Limb (tissue), 2 donors: ENCODE results near the gene PACSIN2.

ENCODE experiments used
- DNase-seq, 2 donors: peaks; one replicate each; pipeline ENCODE4 v3.0.0-alpha.2; 2016; ENCODE audit errors: extremely low spot score in 2 of 2

Gene PACSIN2

GRCh38 chr22:42885446-42885845, 129.5 kb downstream of the PACSIN2 start:
- DNase-seq = no peak

- DNase-seq = no peak
These were observed 130.2 kb downstream of the PACSIN2 start for GRCh38 chr22:42884616-42885375.

DNA sequence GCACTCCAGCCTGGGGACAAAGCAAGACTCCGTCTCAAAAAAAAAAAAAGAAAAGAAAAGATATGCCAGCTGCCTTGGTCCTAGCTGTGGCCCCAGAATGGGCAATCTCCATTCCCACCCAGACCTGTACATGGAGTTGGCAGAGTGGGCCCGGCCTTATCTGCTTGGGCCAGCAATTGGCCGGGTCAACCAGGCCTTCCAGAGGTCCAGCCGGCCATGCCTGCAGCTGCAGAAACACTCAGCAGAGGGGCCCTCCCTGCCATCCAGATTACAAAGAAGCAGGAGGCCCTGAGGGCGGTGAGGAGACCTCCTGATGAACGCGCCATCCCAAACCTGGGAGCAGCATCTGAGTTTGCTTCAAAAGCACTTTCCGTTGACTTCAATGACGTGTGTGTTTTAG, 131.0 kb downstream of the PACSIN2 start:
- DNase-seq = no peak

DNA sequence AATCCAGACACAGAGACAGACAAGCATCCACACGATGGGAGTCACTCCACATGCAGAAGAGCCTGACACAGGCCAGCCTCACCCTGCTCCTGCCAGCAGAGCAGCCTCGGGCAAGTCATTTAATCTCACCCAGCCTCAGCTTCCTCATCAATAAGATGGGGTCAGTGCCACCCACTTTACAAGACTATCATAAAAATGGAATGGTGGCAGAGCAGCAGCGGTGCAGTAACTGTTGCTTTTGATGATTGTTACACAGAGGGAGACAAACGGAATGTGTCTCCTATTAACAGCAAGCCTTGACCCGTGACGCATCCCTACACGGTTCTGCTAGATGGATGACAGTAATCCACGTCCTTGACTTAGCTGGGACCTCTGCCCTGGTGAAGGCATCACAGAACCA, 131.8 kb downstream of the PACSIN2 start:
- DNase-seq = no peak

- no peak for DNase-seq
These were observed 132.8 kb downstream of the PACSIN2 start for GRCh38 chr22:42881982-42882656.

- no peak for DNase-seq
These were observed 133.7 kb downstream of the PACSIN2 start for GRCh38 chr22:42881298-42881697.

GRCh38 chr22:42880815-42881214, 134.1 kb downstream of the PACSIN2 start:
- DNase-seq = no peak

DNA sequence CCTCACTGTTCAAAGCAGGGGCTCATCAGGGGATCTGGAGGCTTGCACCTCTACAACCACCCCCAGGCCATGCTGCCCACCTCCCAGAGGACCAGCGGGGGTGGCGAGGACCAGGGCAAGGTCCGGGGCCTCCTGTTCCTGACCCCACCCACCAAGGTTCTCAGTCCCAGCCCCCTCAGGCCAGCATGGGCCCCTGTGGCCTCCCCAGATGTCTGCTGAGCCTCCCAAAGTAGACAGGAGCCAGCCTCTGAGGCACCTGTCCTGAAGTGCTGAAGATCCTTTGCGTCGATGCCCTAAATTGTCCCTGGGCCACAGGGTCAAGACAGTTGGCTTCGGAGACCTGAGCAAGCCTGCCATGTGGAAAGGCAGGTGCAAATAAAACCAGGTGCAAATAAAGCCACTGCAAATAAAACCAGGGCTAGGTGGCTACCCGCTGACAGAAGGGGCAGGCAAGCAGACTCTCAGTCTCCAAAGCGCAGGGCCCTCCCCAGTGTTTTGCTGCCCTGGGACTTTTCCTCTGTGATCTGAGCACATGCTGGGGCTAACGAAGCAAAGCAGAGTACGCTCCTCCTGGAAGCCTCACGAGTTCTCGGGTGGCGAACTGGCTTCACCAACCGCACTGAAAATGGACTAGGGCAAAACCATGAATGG, 135.5 kb downstream of the PACSIN2 start:
- DNase-seq = no peak

GRCh38 chr22:42878561-42879305, 136.2 kb downstream of the PACSIN2 start:
- DNase-seq = no peak

DNA sequence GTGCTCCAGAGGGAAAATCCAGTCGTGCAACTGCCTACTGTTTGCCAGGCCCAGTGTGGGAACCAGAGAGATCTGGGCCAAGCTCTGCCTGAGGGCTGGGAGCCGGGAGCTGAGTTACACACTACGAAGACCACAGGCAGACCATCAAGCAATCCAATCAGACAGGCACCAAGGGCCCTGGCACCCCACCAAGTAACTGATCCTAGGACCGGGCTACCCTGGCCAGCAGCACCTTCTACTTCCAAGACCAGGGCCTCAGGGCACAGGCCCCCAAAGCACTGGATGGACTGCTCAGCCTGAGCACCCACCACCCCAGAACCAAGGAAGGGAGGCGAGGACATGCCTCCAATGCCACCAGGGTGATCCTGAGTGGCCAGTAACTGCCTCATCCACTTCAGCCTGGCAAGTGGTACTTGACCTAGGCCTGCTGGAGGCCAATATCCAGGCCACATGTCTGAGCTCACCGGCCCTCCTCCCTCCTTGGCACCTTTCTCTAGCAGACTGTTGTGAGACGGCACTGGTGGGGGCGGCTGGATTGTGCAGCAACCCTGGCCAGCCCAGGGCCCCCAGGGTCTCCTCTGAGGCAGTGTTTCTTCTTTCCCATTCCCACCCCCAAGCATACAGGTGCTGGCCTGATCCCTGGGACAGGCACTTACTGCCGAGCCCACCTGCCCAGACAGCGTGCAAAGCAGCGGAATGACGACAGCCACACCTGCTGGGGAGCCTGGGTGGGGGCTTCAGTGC, 137.2 kb downstream of the PACSIN2 start:
- no peak for DNase-seq

DNA sequence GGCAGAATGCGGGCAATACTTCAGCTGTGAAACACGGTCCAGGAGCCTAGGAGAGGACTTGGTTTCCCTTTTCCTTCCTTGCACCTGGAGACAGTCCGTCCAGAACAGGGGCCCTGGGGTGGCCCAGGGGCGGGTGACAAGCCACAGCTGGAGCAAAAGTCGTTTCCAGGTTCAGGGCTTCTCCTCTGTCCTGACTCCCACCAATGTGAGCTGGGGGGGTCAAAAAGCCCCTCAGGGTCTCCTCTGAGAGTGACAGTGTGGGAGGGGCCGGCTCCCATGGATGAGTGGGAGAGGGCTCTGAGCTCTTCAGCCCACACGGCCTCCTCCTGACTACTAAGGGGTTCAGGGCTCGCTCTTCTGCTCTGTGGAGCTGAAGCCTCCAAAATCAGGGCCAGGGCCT, 137.8 kb downstream of the PACSIN2 start:
- no peak for DNase-seq

GRCh38 chr22:42876041-42876440, 138.9 kb downstream of the PACSIN2 start:
- no peak for DNase-seq

- no peak for DNase-seq
These were observed 140.9 kb downstream of the PACSIN2 start for GRCh38 chr22:42874010-42874409.

DNA sequence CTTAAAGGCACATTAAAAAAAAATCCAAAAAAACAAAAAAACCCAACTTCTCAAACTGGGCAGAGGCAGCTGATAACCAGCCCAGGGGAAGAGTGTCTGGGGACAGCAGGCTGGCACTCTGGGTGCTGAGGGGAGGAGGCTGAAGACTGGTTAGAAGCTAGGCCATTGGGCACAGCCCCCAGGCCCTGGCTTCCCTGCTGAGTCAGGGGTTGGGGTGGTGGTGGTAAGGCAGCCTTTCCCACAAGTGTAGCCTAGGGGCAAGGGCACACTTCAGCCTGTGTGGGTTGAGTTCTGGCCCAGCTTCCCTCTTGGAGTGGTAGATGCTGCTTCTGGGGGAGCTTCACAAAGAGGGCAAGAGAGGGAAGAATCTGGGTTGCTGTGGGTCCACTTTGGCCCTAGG, 141.6 kb downstream of the PACSIN2 start:
- DNase-seq = no peak

DNA sequence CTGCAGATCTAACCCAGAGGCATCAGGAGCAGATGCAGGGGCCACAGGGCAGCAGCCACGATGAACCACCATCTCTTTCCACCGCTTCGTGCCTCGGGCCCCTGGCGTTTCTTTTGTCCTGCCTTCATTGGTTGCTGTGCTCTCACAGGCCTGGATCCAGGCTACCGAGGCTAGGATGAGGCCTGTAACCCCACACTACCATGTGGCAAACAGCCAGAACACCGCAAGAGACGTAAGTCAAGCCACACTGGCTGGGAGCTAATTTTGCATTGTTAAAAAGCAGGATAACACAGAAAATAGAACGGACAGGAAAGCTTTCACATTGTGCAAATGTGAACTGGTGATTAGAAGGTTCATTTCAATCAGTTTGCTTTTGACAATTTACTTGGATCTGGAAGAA, 142.1 kb downstream of the PACSIN2 start:
- no peak for DNase-seq

DNA sequence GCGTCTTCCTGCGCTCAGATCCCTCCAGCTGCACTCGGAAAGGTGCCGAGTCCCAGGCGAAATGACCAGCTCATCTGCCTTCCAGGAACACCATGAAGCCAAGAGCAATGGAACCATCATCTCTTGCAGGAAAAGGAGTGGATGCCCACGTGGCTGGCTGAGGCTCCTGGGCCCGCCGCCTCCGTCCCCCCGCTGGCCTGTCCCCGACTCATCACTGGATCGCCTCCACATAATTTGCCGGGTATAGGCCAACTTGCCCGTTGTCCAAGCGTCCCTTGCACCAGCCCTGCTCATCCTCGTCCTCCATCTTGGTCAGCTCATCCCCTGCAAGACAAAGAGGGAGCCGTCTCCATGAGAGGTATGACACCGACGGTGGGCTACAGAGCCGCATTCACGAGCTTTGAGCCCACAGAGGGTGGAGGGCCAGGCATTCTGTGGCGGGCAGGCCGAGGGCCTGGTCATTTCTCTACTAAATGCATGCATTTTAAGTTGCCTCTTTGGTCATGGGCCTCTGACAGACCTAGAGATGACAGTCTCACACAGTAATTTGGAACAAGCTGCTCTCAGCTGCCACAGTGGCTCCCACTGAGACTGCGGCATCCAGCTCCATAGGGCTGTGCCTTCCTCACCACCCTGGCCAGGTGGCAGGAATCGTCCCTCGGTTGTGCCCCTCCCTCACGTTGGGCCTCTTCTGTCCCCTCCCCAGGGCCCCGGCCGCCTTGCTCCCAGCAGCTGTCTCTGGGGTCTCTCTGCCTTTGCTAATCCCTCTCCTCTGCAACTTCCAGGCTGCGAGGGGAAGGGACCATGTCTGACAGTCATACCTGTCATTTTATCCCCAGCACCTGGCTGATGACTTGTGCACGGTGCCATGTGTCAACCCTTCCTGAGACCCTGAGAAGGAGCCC, 143.6 kb downstream of the PACSIN2 start:
- no peak for DNase-seq

DNA sequence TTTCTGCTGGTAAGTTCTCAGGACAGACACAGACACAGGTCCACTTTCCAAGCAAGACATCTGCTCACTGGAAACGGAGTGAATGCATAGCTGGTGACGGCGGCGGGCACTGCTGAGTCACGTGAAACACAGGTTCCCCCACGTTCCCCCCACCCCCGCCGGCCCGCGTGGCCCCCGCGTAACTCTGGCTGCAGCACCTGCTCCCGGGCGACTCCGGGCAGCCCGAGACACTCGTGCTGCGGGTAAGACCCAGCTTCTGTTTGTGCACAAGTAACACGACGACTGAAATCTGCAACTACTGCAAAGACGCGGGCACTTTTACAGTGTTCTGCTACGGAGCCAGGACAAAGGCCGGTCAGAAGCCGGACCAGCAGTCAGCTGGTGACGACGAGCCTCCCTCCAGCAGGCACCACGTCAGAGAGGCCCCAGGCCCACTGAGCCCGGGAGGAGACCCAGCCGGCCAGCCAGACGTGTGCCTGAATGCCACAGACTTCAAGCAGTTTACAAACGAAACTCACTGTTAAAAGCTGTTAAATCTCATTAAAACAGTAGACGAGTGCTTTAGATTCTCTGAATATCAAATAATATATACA, 145.0 kb downstream of the PACSIN2 start:
- no peak for DNase-seq

- DNase-seq = no peak
These were observed 145.5 kb downstream of the PACSIN2 start for GRCh38 chr22:42869463-42869862.

DNA sequence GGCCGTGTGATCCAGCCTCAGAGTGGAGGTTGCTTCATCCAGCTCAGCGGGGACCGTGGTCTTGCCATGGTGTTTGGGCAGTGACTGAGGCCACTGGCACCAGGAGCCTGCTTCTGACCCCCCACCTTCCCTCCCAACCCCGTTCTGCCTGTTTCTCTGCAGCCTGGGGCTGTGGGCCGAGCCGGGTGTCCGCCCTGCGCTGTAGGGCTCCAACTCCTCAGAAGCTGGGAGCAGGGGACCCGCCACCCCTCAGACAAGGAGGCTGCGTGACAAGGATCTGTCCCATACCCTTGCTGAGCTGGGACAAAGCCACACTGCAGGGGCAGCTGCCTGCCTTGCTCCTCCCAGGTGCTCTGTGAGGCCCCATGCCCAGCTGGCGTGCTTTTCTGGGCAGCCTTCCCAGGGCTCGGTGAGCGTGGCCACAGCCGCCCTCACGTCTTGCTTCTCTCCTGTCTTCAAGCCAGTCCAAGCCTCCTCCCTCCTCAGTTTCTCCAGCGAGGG, 146.1 kb downstream of the PACSIN2 start:
- DNase-seq = peak; percentile 34 to 72

DNA sequence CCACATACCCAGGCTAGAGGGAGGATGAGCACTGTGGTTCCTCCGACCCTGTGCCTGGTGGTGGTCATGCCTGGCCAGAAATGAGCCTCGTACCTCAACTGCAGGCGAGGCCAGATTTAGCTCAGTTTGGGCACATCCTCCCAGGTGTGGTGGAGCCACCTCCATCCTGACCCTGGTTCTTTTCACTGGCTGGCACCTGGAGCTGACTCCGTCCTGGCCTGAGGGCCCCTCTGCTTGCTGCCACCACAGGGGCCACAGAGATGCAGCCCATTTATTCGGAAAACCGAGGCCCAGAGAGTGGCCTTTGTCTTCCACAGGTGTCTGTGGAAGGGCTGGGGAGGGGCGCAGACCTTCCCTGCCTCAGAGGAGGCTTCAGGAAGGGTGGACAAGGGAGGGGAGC, 148.8 kb downstream of the PACSIN2 start:
- DNase-seq = no peak
